ENCODE data around the gene GFM1.

- TF ChIP-seq CTCF (optimal IDR thresholded peaks at IDR 0.05 in 1 of 3, IDR thresholded peaks at IDR 0.05 in 1 of 3, conservative IDR thresholded peaks at IDR 0.05 in 1 of 3; ENCODE audit: extremely low read depth in 1 of 3, insufficient read depth in 2 of 3, low read length in 3 of 3) (no peak), EZH2 (IDR thresholded peaks at IDR 0.05; ENCODE audit: low read length) (no peak)
Observed at GRCh38 chr3:158642005-158642404, 2.3 kb upstream of the GFM1 start.
